B cell (primary cell): ENCODE data around the gene AIRE. TPM values are rescaled to one million over a fixed set of nuclear protein-coding genes. Genes with fewer than 3 reads are reported as not detected.

ENCODE experiments used
- ATAC-seq: fragments of 200-7000 bp; cut with Tn5 transposase; one replicate; pipeline ENCODE4 v1.10.0; 2021; ENCODE audit warnings: low read depth, mild to moderate bottlenecking, moderate number of reproducible peaks, moderate library complexity
- CTCF ChIA-PET: fragments of 350-600 bp; sonication (Branson Sonifier 250); formaldehyde crosslinking; loops from one replicate; lab custom pipeline; 2021; ENCODE audit warnings: antibody characterized with exemption, inconsistent platforms; lab: Charles Lee
- POLR2A ChIA-PET: fragments of 350-600 bp; sonication (Branson Sonifier 250); formaldehyde crosslinking; loops from one replicate; lab custom pipeline; 2021; ENCODE audit warnings: antibody characterized with exemption; lab: Charles Lee
- DNase-seq: peaks from one replicate; pipeline ENCODE4 v3.0.0; 2013
- H2AFZ ChIP-seq: 2 replicates; pipeline ENCODE4 v1.6.1; 2012; ENCODE audit warnings: mild to moderate bottlenecking, low read depth, low read length; ENCODE audit not compliant: insufficient read depth, poor library complexity, severe bottlenecking
- H3K27ac ChIP-seq, 2 donors: 1 replicate in 1 of 2; 2 replicates in 1 of 2; pipeline ENCODE4 v1.5.1; 2012 to 2013; ENCODE audit warnings: low read length in 2 of 2, mild to moderate bottlenecking in 2 of 2, moderate library complexity in 1 of 2
- H3K27me3 ChIP-seq, 4 experiments: fragments of 200-600 bp in 1 of 4; sonication (generic) in 1 of 4; replicated peaks in 1 of 4; 1 replicate in 2 of 4; 2 replicates in 2 of 4; pipeline versions ENCODE4 v1.6.1 to v1.7.0; 2013 to 2016; ENCODE audit warnings: low read length in 3 of 4, mild to moderate bottlenecking in 2 of 4, mixed read lengths in 1 of 4, moderate library complexity in 1 of 4; ENCODE audit not compliant: insufficient read depth in 4 of 4, control insufficient read depth in 3 of 4; ENCODE audit errors: control extremely low read depth in 1 of 4
- H3K36me3 ChIP-seq, 2 experiments: replicated peaks in 1 of 2; 1 replicate in 1 of 2; 2 replicates in 1 of 2; pipeline versions ENCODE4 v1.6.1 to v1.7.1; 2013; ENCODE audit warnings: low read length in 1 of 2; ENCODE audit not compliant: insufficient read depth in 2 of 2, control insufficient read depth in 1 of 2; ENCODE audit errors: control extremely low read depth in 1 of 2, extremely low read depth in 1 of 2
- H3K4me1 ChIP-seq, 2 donors: fragments of 200-600 bp in 1 of 2; sonication (generic) in 1 of 2; 1 replicate in 1 of 2; 2 replicates in 1 of 2; pipeline versions ENCODE4 v1.5.1 to v1.6.1; 2013 to 2017; ENCODE audit warnings: low read length in 2 of 2; ENCODE audit not compliant: control insufficient read depth in 2 of 2, insufficient read depth in 2 of 2
- H3K4me2 ChIP-seq: replicated peaks from 2 replicates; pipeline ENCODE3; 2012; ENCODE audit warnings: mild to moderate bottlenecking, low read depth, low read length; ENCODE audit not compliant: poor library complexity, severe bottlenecking
- H3K4me3 ChIP-seq, 5 experiments: fragments of 200-600 bp in 1 of 5; sonication (generic) in 1 of 5; 1 replicate in 3 of 5; 2 replicates in 2 of 5; pipeline versions ENCODE4 v1.5.1 to v1.7.0; 2011 to 2016; ENCODE audit warnings: low read length in 4 of 5, mild to moderate bottlenecking in 4 of 5, low read depth in 2 of 5, control low read depth in 1 of 5, moderate library complexity in 1 of 5; ENCODE audit not compliant: insufficient read depth in 1 of 5; ENCODE audit errors: control extremely low read depth in 1 of 5, extremely low read depth in 1 of 5
- H3K79me2 ChIP-seq: fragments of 200-600 bp; sonication (generic); one replicate; pipeline ENCODE4 v1.6.0; 2016; ENCODE audit warnings: low read length; ENCODE audit not compliant: control insufficient read depth, insufficient read depth
- H3K9ac ChIP-seq: fragments of 200-600 bp; sonication (generic); 2 replicates; pipeline ENCODE4 v1.6.1; 2017; ENCODE audit warnings: mild to moderate bottlenecking, low read length, moderate library complexity
- H3K9me3 ChIP-seq, 3 donors: one replicate each; pipeline versions ENCODE4 v1.6.1 to v1.7.1; 2013; ENCODE audit warnings: low read length in 2 of 3; ENCODE audit not compliant: control insufficient read depth in 2 of 3, insufficient read depth in 1 of 3; ENCODE audit errors: control extremely low read depth in 1 of 3
- H4K20me1 ChIP-seq: 2 replicates; pipeline ENCODE4 v1.6.0; 2012; ENCODE audit warnings: mild to moderate bottlenecking, low read length; ENCODE audit not compliant: insufficient read depth, control insufficient read depth, poor library complexity, severe bottlenecking
- H3K27ac Mint-ChIP-seq: one replicate; pipeline ENCODE4 v1.8.0; 2021; ENCODE audit warnings: mixed read lengths
- H3K27me3 Mint-ChIP-seq: one replicate; pipeline ENCODE4 v1.8.0; 2021; ENCODE audit warnings: mixed read lengths
- H3K4me1 Mint-ChIP-seq: one replicate; pipeline ENCODE4 v1.8.0; 2021; ENCODE audit warnings: mixed read lengths
- H3K4me3 Mint-ChIP-seq: one replicate; pipeline ENCODE4 v1.8.0; 2021; ENCODE audit warnings: mixed read lengths
- H3K9me3 Mint-ChIP-seq: one replicate; pipeline ENCODE4 v1.8.0; 2022; ENCODE audit warnings: mixed read lengths; ENCODE audit not compliant: insufficient read depth
- EZH2 ChIP-seq: IDR thresholded peaks from 2 replicates; pipeline ENCODE4 v1.6.1; 2012; ENCODE audit warnings: borderline replicate concordance, low read depth, mild to moderate bottlenecking, moderate library complexity, low read length; ENCODE audit not compliant: insufficient read depth, poor library complexity, severe bottlenecking
- WGBS: methylation state at CpG from one replicate; pipeline ENCODE4 v1.1.5; 2013; ENCODE audit warnings: missing lambda C conversion rate; ENCODE audit not compliant: insufficient coverage; 5-methylcytosine and 5-hydroxymethylcytosine counted together
- intact Hi-C: fragments of 100-400 bp; cut with micrococcal nuclease; formaldehyde crosslinking; loops from one replicate; pipeline ENCODE4 v1.10.0; 2022
- polyA plus RNA-seq: library from polyadenylated mRNA; depleted of rRNA; stranded (reverse); fragments of >200 nt; gene quantifications from 2 replicates; pipeline ENCODE4 v1.2.3, GENCODE V29; 2012
- total RNA-seq, 2 donors: library from RNA; stranded (reverse); fragments of 120-200 nt in 1 of 2; gene quantifications; 1 replicate in 1 of 2; 2 replicates in 1 of 2; pipeline versions ENCODE4 v1.2.3 to v1.2.4, GENCODE V29; 2013 to 2022
- TF ChIP-seq, protein P1 (sequence below): fragments of 200-600 bp; IDR thresholded peaks from one replicate; pipeline ENCODE4 v1.8.0; 2022; ENCODE audit warnings: antibody characterized with exemption, mild to moderate bottlenecking

Gene AIRE
- total and polyA plus RNA-seq, 2 donors (not counting 1 experiment from before 2014, with no cell fraction given) = 0.37 TPM; not detected in 1

- WGBS = no CpG with 5 or more reads among the region's 4 CpGs
- peaks cover 4 to 7% of the 10 kb centered on the region in 2 donors for H3K4me1 ChIP-seq
- DNase-seq (no peak), ATAC-seq (no peak)
- no peak overlapping the region for H3K4me3 ChIP-seq
- H3K36me3 ChIP-seq = no peaks in the 10 kb centered on the region
- no peak overlapping the region for H3K27ac ChIP-seq
- CTCF ChIA-PET = no interaction called here
- no peaks in the 10 kb centered on the region for H3K27me3 Mint-ChIP-seq
- H3K4me2 ChIP-seq = no peak overlapping the region
- intact Hi-C loops = no loop called here
- H3K9me3 ChIP-seq = no peaks in the 10 kb centered on the region
- no peak overlapping the region for H3K9ac ChIP-seq
- H3K27ac Mint-ChIP-seq = no peak overlapping the region
- H3K27me3 ChIP-seq = no peaks in the 10 kb centered on the region
- H2AFZ ChIP-seq = no peak overlapping the region
- no peaks in the 10 kb centered on the region for H3K9me3 Mint-ChIP-seq
- no peaks in the 10 kb centered on the region for H4K20me1 ChIP-seq
- TF ChIP-seq, protein P1, sequence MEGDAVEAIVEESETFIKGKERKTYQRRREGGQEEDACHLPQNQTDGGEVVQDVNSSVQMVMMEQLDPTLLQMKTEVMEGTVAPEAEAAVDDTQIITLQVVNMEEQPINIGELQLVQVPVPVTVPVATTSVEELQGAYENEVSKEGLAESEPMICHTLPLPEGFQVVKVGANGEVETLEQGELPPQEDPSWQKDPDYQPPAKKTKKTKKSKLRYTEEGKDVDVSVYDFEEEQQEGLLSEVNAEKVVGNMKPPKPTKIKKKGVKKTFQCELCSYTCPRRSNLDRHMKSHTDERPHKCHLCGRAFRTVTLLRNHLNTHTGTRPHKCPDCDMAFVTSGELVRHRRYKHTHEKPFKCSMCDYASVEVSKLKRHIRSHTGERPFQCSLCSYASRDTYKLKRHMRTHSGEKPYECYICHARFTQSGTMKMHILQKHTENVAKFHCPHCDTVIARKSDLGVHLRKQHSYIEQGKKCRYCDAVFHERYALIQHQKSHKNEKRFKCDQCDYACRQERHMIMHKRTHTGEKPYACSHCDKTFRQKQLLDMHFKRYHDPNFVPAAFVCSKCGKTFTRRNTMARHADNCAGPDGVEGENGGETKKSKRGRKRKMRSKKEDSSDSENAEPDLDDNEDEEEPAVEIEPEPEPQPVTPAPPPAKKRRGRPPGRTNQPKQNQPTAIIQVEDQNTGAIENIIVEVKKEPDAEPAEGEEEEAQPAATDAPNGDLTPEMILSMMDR = no peak
- no peak for TF ChIP-seq EZH2
- POLR2A ChIA-PET = no interaction called here
- H3K4me3 Mint-ChIP-seq = no peak overlapping the region
- H3K4me1 Mint-ChIP-seq = peaks cover 4% of the 10 kb centered on the region
- H3K79me2 ChIP-seq = no peaks in the 10 kb centered on the region
Measured at GRCh38 chr21:44263768-44264167, 21.9 kb upstream of the AIRE start.

- no peaks in the 10 kb centered on the region for H3K36me3 ChIP-seq
- H4K20me1 ChIP-seq = no peaks in the 10 kb centered on the region
- no peak overlapping the region for H3K4me2 ChIP-seq
- H3K4me1 Mint-ChIP-seq = peaks cover 4% of the 10 kb centered on the region
- no peak overlapping the region for H3K4me3 Mint-ChIP-seq
- no peak overlapping the region for H3K27ac Mint-ChIP-seq
- H3K79me2 ChIP-seq = no peaks in the 10 kb centered on the region
- no peak overlapping the region for H3K9ac ChIP-seq
- H2AFZ ChIP-seq = no peak overlapping the region
- DNase-seq (no peak), ATAC-seq (no peak)
- no peak overlapping the region for H3K27ac ChIP-seq
- no peaks in the 10 kb centered on the region for H3K9me3 Mint-ChIP-seq
- H3K27me3 ChIP-seq = no peaks in the 10 kb centered on the region
- ChIA-PET POLR2A (interaction anchor here (0.5 kb wide), 1 partner anchor 523 kb away, joined by 11 read pairs; no protein-coding TSS in a partner anchor), CTCF (interaction anchor here (0.7 to 1.3 kb wide), 2 partner anchors 8 to 31 kb away, joined by 3 read pairs; no protein-coding TSS in a partner anchor)
- no peak overlapping the region for H3K4me3 ChIP-seq
- TF ChIP-seq EZH2 = no peak
- TF ChIP-seq, protein P1 = no peak
- no peaks in the 10 kb centered on the region for H3K9me3 ChIP-seq
- H3K4me1 ChIP-seq = peaks cover 4 to 7% of the 10 kb centered on the region in 2 donors
- WGBS = 95% methylated on average over 17 of the region's 17 CpGs
- intact Hi-C loops = no loop called here
- H3K27me3 Mint-ChIP-seq = no peaks in the 10 kb centered on the region
Measured at GRCh38 chr21:44265734-44266270, 19.9 kb upstream of the AIRE start.
